PC-9 (cell line): Measurements from ENCODE around the gene STK31.

Source experiments
- CTCF ChIP-seq: fragments of 200-600 bp; sonication (generic); conservative IDR thresholded peaks from 2 replicates; pipeline ENCODE4 v1.6.1; 2017; ENCODE audit warnings: mixed run types, antibody characterized with exemption, mild to moderate bottlenecking, moderate library complexity
- EZH2 ChIP-seq: fragments of 200-600 bp; sonication (generic); IDR thresholded peaks from 2 replicates; pipeline ENCODE4 v1.8.0; 2017; ENCODE audit warnings: antibody characterized with exemption, low read depth

GRCh38 chr7:23802720-23803397, 92.8 kb downstream of the STK31 start:
- TF ChIP-seq CTCF = no peak
- TF ChIP-seq EZH2 = no peak
